Activated CD4-positive, alpha-beta T cell treated with anti-CD3 and anti-CD28 coated beads, Interleukin-2, amount 50 U/mL, for 24 hours (primary cell): Measurements from ENCODE around the gene REEP3.
"Not testable (repeated sequence)": the region's sequence is repeated elsewhere in the genome, so short reads cannot be mapped to it uniquely, and the experiment has no call there.

Experiments
- DNase-seq, 2 donors: peaks; one replicate each; pipeline ENCODE4 v3.0.0-alpha.2; 2020; ENCODE audit warnings: low read depth in 1 of 2, low spot score in 1 of 2

REEP3 gene, protein sequence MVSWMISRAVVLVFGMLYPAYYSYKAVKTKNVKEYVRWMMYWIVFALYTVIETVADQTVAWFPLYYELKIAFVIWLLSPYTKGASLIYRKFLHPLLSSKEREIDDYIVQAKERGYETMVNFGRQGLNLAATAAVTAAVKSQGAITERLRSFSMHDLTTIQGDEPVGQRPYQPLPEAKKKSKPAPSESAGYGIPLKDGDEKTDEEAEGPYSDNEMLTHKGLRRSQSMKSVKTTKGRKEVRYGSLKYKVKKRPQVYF

DNA sequence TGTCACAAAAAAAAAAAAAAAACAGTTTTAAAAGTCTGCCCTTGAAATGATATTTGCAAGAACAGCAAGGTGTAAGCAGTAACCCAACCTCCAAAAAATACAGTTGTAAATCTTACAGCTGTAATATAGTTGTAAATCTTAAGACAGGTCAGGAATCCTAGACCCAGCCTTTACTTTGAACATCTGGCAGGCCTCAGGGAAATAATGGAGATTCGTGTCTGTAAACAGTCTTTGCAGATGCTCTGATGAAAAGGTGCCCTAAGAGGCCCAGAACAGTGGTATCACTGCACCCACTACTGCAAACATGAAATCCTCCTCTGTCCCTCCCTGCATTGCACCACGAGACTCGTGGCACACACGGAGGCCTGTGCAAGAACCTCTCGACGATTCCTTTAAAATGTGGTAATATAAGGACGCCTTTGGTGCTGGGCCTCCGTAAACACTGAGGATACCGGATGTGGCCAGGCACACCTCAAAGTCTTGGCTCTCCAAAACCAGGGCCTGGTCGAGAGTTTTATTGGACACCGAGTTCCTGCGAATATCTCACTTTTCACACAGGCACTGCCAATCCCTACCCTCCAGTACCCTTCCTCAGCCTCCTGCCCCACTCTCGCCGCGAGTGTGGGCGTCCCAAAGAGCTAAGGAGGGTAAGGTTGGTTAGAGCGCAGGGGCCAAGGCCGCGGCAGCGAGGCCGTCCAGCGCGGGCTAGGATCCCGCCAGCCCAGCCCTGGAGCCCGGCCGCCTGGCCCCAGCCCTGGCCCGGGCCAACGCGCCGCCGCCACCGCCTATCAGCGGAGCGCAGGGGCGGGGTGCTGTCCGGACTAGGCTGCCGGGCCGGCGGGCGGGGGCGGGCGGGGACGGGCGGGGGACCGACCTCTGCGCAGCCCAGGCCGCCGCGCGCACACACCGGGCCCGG is at the start of gene REEP3:
REEP3 (plus strand) TSS at position 902 of the 916 bp plus-strand sequence. CDS start 145 bp downstream, outside the sequence.
- peak in 1 of 2 donors; percentile 22 for DNase-seq

DNA sequence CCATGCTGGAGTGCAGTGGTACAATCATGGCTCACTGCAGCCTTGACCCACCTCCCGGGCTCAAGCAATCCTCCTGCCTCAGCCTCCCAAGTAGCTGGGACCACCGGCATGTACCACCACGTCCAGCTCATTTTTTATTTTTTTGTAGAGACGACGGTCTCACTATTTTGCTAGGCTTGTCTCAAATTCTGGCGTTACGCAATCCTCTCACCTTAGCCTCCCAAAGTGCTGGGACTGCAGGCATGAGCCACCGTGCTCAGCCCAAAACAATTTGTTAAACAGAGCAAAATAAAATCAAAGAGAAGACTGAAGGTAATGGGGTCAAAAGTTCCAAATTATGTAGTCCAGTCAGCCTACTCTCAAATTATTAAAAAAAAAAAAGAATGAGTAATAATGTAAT is 46.7 kb upstream of the REEP3 start:
- no peak for DNase-seq

DNA sequence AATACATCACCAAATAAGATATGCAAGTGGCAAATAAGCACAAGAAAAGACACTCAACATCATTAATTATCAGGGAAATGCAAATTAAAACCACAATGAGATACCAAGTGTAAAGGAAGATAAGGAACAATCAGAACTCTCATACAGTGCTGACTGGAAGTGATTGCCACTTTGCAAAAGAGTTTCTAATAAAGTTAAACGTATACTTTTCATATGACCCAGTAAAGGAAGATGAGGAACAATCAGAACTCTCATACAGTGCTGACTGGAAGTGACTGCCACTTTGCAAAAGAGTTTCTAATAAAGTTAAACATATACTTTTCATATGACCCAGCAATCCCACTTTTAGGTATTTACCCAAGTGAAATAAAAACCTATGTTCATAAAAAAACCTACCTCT is 43.3 kb upstream of the REEP3 start:
- no peak for DNase-seq

DNA sequence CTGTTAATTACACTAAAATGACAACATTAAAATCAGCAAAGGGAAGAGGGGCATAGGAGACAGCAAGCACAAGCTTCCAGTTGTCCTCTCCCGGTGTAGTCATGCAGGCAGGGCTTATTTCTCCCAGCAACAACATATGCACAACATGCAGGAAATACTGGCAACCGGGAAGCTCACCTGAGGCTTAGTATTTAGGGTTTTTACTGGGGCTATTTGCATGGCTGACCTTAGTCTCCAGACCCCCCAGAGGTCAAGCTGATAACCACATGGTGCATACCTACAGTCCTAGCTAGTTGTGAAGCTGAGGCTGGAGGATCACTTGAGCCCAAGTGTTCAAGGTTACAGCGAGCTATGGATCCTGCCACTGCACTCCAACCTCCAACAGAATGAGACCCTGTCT is 42.6 kb upstream of the REEP3 start:
- no peak for DNase-seq

DNA sequence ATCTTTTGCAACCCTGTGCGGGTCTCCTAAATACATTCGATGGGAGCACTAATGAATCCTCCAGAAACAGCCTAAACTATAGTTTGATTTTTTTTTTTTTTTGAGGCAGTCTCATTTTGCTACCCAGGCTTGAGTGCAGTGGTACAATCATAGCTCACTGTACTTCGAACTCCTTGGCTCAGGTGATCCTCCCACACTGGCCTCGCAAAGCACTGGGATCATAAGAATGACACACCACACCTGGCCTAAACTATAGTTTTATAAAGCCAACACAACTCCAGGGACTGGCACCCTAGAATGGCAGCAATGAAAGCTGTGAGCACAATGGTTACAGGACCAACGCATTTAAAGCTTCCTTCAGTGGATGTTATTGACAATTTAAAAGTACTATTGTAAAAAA is 41.0 kb upstream of the REEP3 start:
- DNase-seq: no peak

DNA sequence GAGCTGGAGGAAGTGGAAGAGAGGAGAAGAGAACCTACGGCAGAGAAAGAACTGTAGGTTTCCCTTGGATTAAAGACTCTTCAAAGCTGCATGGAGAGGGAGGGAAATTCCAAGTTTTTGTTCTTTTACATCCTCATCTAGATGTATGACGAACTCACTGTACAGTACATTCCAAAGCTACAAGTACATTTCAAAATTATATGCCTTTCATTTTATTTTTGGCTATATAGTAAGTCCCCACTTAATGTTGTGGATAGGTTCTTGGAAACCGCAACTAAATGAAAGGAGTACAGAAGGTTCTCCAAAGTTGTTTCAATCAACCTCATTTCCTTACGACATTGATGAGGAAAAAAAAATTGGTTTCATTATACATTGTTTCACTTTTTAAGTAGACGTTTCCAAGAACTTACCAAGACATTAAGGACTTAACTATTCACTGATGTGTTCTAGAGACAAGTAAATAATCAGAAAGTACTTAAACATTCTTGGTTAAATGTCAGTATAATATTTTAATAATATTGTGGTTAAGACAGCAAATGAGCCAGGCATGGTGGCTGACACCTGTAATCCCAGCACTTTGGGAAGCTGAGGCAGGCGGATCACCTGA is 39.3 kb upstream of the REEP3 start:
- DNase-seq: no peak

DNA sequence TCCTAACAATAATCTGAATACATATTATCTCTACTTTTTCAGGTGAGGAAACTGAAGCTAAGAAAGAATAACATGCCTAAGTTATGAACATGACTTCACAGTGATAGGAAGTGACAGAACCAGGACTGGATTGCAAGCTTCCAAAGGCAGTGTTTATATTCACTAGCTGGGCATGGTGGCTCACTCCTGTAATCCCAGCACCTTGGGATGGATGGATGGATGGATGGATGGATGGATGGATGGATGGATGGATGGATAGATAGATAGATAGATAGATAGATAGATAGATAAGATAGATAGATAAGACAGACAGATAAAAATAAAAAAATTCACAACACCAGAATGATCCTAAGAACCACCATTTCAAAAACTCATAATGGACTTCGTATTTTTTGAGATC is 37.2 kb upstream of the REEP3 start:
- DNase-seq: no peak

DNA sequence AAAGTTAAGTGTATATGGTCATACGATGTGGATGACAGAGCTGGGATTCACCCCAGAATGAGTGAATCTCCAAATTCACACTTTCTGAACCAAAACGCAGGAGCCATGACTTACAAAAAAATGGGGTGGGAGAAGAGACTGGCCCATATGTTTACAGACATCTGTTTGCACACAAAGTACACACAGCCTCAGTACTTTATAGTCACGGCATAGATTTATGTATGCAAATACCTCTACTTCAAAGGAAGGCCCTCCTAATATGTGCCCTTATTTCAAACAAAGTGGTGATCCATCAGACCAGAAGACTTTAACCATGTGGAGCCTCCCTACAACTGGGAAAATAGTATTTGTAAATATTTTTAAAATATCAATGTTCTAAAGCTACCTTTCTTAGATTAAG is 33.2 kb upstream of the REEP3 start:
- DNase-seq: no peak

DNA sequence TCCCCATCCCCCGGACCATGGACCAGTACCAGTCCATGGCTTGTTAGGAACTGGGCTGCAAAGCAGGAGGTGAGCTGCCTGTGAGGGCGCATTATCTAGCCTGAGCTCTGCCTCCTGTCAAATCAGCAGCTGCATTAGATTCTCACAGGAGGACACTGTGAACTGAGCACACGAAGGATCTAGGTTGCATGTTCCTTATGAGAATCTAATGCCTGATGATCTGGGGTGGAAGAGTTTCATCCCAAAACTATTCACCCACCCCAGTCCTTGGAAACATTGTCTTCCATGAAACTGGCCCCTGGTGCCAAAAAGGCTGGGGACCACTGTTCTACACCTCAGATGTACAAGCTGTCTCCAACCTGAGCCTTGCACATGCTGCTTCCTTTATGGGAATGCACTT is 31.4 kb upstream of the REEP3 start:
- DNase-seq: no peak

DNA sequence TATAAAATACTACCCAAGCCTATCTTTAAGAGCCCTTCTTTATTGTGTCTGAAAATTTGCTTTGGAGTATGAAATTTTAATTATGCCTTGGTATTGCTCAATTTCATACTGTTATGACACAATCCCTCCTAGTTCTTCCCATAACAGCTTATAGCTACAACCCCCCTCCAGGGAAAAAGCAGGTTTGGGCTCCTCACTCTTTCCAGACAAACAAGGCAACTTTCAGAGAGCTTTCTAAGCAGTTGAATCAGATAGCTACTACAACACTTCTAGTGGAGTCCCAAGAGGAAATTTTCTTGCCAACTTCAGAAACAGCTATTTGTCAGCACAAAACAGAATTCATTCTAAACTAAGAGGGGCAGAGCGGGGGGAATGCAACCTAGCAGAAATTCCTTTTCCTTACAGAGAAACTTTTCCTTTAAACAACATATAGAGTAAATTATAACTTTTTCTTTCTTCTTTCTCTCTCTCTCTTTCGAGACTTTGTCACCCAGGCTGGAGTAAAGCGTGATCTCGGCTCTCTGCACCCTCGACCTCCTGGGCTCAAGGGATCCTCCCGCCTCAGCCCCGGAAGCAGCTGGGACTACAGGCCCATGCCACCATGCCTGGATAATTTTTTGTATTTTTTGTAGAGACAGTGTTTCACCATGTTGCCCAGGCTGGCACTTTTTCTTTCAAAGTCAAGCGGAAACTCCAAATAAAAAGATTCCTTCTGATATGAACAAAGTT is 29.4 kb upstream of the REEP3 start:
- DNase-seq: no peak

DNA sequence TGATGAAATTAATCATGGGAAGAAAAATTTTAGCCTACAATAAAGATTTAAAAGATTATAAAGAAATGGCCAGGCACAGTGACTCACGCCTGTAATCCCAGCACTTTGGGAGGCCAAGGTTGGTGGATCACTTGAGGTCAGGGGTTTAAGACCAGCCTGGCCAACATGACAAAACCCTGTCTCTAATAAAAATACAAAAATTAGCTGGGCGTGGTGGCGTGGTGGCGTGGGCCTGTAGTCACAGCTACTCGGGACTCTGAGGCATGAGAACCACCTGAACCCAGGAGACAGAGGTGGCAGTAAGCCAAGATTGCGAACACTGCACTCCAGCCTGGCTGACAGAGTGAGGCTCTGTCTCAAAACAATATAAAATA is 28.9 kb upstream of the REEP3 start:
- not testable (repeated sequence) for DNase-seq

DNA sequence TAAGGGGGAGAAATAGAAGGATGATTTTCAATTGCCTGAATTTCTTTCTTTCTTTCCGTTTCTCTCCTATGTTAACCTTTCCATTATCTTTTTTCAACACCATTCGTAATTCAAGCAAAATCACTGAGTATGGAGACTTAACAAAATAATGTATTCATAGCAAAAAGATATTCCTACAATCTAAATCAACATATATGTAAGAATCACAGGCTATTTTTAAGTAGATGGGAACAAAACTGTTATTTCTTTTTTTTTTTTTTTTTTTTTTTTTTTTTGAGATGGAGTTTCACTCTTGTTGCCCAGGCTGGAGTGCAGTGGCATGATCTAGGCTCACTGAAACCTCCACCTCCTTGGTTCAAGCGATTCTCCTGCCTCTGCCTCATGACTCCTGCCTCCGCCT is 28.2 kb upstream of the REEP3 start:
- DNase-seq: no peak

DNA sequence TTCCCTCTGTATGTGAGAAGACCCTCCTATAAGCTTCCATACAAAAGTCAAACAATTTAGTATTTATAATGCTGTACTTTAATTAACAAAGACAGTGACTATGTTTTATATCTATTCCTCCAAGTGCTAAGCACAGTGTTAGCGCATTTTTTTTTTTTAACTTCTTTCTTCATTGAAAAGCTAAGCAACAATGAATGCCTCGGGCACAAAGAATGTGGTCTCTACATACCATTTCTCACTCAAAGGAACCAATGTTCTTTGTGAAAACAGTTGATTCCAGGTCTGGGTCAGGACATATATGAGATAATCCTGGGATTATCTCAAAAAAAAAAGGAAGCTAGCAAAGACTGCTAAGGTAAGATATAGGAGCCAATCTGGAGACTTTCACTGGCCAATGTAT is 26.2 kb upstream of the REEP3 start:
- DNase-seq: no peak

DNA sequence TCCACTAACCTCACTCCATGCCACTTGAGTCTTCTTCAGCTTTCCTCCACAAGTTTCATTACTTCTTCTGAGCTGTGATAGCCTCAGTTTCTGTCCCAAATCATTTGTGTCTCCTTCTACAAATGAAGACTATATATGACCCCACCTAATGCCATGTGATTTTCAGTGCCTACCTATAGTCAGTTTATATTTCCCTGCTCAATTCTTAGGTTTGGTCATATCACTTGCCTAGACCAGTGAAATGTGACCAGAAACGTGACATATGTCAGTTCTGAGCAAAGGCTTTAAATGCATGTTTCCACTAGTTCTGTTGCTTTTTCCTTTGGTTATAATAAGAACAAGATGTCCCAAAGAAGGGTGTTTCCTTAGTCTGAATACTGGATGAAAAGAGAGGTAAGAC is 24.6 kb upstream of the REEP3 start:
- DNase-seq: no peak

DNA sequence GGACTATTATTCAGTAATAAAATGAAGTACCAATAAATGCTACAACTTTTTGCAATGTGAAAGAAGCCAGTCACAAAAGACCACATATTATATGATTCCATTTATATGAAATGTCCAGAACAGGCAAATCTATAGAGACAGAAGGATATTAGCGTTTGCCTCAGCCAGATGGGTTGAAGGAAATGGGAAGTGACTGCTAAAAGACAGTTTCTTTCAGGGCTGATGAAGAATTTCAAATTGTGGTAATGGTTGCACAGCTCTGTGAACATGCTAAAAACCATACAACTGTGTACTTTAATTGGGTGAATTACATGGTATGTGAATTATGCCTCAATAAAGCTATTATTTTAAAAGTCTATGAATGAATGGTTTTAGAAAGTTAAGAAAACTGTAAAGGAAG is 23.9 kb upstream of the REEP3 start:
- no peak for DNase-seq

DNA sequence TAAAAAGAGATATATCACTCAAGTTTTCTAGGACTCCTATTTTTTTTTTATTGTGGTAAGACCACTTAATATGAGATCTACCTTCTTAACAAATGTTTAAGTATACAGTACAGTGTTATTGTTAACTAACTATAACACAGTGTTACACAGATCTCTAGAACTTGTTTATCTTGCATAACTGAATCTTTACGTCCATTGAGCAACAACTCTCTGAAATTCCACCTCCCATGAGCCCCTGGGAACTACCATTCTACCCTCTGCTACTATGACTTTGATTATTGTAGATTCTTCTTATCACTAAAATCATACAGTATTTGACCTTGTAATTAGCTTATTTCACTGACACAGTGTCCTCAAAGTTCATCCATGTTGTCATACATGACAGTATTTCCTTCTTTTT is 22.5 kb upstream of the REEP3 start:
- DNase-seq: no peak

DNA sequence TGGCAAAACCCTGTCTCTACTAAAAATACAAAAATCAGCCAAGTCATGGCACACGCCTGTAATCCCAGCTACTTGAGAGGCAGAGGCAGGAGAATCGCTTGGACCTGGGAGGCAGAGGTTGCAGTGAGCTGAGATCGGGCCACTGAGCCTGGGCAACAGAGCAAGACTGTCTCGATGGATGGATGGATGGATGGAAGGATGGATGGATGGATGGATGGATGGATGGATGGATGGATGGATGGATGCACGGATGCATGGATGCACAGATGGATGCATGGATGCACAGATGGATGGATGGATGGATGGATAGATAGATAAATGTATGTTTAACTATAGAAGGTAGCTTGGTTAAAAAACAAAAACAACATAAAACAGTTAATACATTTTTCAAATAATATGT is 20.6 kb upstream of the REEP3 start:
- not testable (repeated sequence) for DNase-seq

DNA sequence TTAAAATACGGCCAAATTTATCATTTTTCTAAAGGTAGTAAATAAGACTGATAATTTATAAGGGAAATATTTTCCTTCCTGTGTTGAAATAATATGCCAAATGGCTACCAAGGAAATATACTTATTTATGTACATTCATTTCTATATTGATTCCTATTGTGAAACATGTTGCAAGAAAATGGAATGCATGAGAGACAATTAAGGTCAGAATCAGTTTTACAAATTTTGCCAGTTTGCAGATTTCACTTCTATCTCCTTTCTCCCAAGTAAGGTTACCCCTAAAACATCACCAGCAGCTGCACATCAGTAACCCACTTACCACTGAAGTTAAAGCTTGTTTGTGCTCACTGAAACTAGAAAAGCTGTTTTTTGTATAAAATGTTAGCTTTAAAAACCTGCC is 19.2 kb upstream of the REEP3 start:
- no peak for DNase-seq

DNA sequence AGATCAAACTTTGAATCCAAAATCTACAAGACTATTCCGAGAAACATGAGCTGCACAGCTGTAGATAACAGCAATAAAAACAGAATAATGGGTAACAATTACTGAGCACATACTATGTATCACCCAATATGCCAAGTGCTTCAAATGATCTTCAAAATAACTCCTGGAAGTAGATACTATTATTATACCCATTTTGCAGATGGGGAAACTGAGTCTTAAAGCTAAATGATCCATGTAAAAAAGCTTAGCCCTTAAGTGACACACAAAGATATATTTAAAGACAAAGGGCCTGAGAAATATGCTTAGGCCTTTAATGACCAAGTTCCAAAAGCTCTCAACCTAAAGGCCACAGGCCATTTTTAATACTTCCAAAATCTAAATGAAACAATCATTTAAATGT is 18.4 kb upstream of the REEP3 start:
- no peak for DNase-seq

DNA sequence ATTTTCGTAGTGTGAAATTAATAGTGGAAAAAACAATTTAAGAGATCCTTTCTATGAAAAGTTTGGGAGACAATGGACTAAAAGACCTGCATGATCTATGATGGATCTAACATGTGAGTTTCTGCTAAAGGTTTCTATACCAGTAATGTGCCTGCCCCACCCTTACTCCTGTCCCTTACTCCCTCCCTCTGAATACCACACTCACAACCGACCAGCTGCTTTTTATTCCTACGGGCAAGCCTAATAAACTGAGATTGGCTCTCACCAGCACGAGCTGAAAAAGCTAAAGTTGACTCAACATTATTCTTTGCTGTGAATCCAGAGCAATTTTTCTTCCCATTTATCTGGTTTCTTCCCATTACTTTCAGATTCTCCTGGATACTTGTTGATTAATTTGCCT is 17.8 kb upstream of the REEP3 start:
- no peak for DNase-seq

DNA sequence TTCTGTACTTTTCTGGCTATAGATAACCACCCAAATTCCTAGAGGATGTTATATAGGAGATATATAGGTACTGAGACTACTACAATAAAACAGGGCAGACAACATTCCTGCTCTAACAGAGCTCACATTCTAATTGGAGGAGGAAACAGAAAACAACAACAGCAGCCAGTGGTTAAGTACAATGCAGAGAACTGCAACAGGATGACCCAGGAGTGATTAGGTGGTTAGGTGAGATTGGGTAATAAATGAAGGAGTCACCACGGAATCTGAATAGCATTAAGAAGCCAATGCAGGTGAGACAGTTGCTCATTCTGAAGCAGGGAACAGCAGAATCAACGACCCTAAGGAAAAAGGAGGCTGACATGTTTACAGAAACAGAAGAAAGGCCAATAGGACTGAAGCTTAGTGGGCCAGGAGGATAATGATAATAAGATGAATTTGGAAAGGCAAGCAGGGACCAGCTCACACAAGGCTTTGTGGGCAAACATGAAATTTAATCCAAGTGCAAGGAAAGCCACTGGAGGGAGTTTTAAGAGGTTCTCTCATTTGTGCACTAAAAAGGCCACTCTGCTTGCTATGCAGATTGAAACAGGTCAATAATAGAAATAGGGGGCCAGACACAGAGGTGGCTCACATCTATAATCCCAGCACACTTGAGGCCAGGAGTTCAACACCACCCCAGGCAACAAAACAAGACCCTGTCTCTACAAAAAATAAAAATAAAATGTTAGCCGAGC is 16.9 kb upstream of the REEP3 start:
- DNase-seq: no peak
